Transverse colon (tissue), 4 donors: Measurements from ENCODE around the gene EGFR.

Experiments
- CTCF ChIP-seq, 5 experiments: fragments of 200-600 bp in 3 of 5; fragments of 450-650 bp in 2 of 5; sonication (generic) in 3 of 5; IDR thresholded peaks; 1 replicate in 2 of 5; 2 replicates in 3 of 5; pipeline ENCODE4 v1.5.1; 2016 to 2017; ENCODE audit warnings: antibody characterized with exemption in 5 of 5, inconsistent platforms in 3 of 5, mild to moderate bottlenecking in 2 of 5, moderate library complexity in 1 of 5
- EP300 ChIP-seq: sonication (generic); formaldehyde crosslinking; IDR thresholded peaks from one replicate; pipeline ENCODE4 v1.6.1; 2017; ENCODE audit warnings: antibody characterized with exemption, low read depth
- POLR2A ChIP-seq: fragments of 450-650 bp; IDR thresholded peaks from one replicate; pipeline ENCODE4 v1.6.1; 2016; ENCODE audit warnings: antibody characterized with exemption, mild to moderate bottlenecking, moderate library complexity
- POLR2AphosphoS5 ChIP-seq, 3 donors: sonication (generic); formaldehyde crosslinking; IDR thresholded peaks; one replicate each; pipeline ENCODE4 v1.6.1; 2016; ENCODE audit warnings: antibody characterized with exemption in 3 of 3

GRCh38 chr7:55092186-55092974 is 73.6 kb downstream of the EGFR start:
- TF ChIP-seq CTCF (IDR thresholded peaks at IDR 0.05) (no peak), POLR2AphosphoS5 (IDR thresholded peaks at IDR 0.05) (no peak), POLR2A (no peak), EP300 (no peak)
